Measurements from ENCODE around the gene MAP3K9. TPM values are rescaled to one million over a fixed set of nuclear protein-coding genes. Genes with fewer than 3 reads are reported as not detected.
A peak's percentile ranks its signal among the peaks of the same experiment; 100 is the strongest.

Gene MAP3K9
- total RNA-seq, 2 experiments from 2014 or later: 5.6 to 6.9 TPM

- Mint-ChIP-seq H3K36me3 (ENCODE audit: low read depth) (peaks cover 9% of the 10 kb centered on the region), H3K4me3 (no peak overlapping the region), H3K27ac (no peak overlapping the region), H3K27me3 (ENCODE audit: low read depth) (no peaks in the 10 kb centered on the region), H3K4me1 (ENCODE audit: low read depth) (no peaks in the 10 kb centered on the region), H3K9me3 (no peaks in the 10 kb centered on the region)
- intact Hi-C loops (cut with micrococcal nuclease): no loop called here
- no peak for DNase-seq
- CTCF ChIA-PET: interaction anchor here (1.6 kb wide), 1 partner anchor 18 kb away, joined by 5 read pairs; no protein-coding TSS in a partner anchor
Measured at GRCh38 chr14:70731447-70732239, 77.7 kb downstream of the MAP3K9 start.

GRCh38 chr14:70730393-70730792, 78.9 kb downstream of the MAP3K9 start:
- Mint-ChIP-seq H3K4me1 (ENCODE audit: low read depth) (no peaks in the 10 kb centered on the region), H3K27ac (no peak overlapping the region), H3K27me3 (ENCODE audit: low read depth) (no peaks in the 10 kb centered on the region), H3K4me3 (no peak overlapping the region), H3K36me3 (ENCODE audit: low read depth) (peaks cover 9% of the 10 kb centered on the region), H3K9me3 (no peaks in the 10 kb centered on the region)
- CTCF ChIA-PET: interaction anchor here (1.6 kb wide), 1 partner anchor 16 kb away, joined by 5 read pairs; no protein-coding TSS in a partner anchor
- no peak for DNase-seq
- intact Hi-C loops (cut with micrococcal nuclease): no loop called here

- intact Hi-C loops (cut with micrococcal nuclease): no loop called here
- Mint-ChIP-seq H3K36me3 (ENCODE audit: low read depth) (peaks cover 2% of the 10 kb centered on the region), H3K9me3 (no peaks in the 10 kb centered on the region), H3K4me1 (ENCODE audit: low read depth) (no peaks in the 10 kb centered on the region), H3K27ac (no peak overlapping the region), H3K27me3 (ENCODE audit: low read depth) (no peaks in the 10 kb centered on the region), H3K4me3 (no peak overlapping the region)
- no peak for DNase-seq
- CTCF ChIA-PET: no interaction called here
Measured at GRCh38 chr14:70726651-70727375, 82.5 kb downstream of the MAP3K9 start.

DNA sequence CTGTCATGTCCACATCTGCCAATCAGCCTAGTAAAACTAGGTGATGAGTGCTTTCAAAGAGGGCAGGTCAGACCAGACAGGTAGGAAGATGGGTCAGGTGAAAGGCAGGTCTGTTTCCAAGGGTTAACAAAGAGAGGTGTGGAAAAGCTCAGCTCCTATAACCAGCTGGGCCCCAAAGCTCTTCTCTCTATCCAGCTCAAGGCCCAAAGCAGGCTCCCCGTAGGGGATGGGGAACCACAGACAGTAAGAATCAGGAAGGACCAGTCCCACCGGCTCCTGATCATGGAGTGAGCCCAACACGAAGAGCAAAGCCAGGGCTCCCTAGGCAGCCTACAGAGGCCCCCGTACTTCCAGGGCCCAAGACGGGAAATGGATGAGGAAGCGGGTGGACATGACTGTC, 84.4 kb downstream of the MAP3K9 start:
- no peak overlapping the region for H3K27ac Mint-ChIP-seq
- intact Hi-C loops (cut with micrococcal nuclease): no loop called here
- H3K4me1 Mint-ChIP-seq (ENCODE audit: low read depth): no peaks in the 10 kb centered on the region
- CTCF ChIA-PET: no interaction called here
- H3K27me3 Mint-ChIP-seq (ENCODE audit: low read depth): no peaks in the 10 kb centered on the region
- no peaks in the 10 kb centered on the region for H3K9me3 Mint-ChIP-seq
- no peak overlapping the region for H3K4me3 Mint-ChIP-seq
- H3K36me3 Mint-ChIP-seq (ENCODE audit: low read depth): no peaks in the 10 kb centered on the region
- no peak for DNase-seq

DNA sequence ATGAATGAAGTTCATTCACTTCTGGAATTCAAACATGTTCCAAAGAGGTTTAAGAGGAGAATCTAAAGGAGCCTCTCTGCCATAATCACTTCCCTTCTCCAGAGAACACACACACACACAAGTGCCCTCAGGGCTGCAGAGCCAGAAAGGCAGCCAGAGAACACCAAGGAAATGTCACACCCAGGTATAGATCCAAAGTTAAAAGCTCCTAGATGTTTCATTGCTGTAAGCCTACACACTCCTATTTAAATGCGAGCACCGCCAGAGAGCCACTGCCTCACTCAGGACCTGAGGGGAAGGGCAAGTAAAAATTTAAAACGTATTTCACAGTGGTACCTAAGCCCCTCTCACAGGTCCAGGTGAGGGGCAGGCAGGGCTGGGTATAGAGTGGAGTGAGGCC, 85.2 kb downstream of the MAP3K9 start:
- Mint-ChIP-seq H3K9me3 (no peaks in the 10 kb centered on the region), H3K36me3 (ENCODE audit: low read depth) (no peaks in the 10 kb centered on the region), H3K4me3 (no peak overlapping the region), H3K27ac (no peak overlapping the region), H3K27me3 (ENCODE audit: low read depth) (no peaks in the 10 kb centered on the region), H3K4me1 (ENCODE audit: low read depth) (no peaks in the 10 kb centered on the region)
- DNase-seq: no peak
- intact Hi-C loops (cut with micrococcal nuclease): no loop called here
- CTCF ChIA-PET: no interaction called here

- DNase-seq: no peak
- H3K9me3 Mint-ChIP-seq: no peaks in the 10 kb centered on the region
- H3K4me1 Mint-ChIP-seq (ENCODE audit: low read depth): no peaks in the 10 kb centered on the region
- CTCF ChIA-PET: interaction anchor here (0.7 to 1.0 kb wide), 2 partner anchors 10 to 69 kb away, joined by 3 to 5 read pairs; no protein-coding TSS in a partner anchor
- intact Hi-C loops (cut with micrococcal nuclease): no loop called here
- H3K4me3 Mint-ChIP-seq: no peak overlapping the region
- no peaks in the 10 kb centered on the region for H3K36me3 Mint-ChIP-seq (ENCODE audit: low read depth)
- no peak overlapping the region for H3K27ac Mint-ChIP-seq
- H3K27me3 Mint-ChIP-seq (ENCODE audit: low read depth): no peaks in the 10 kb centered on the region
Measured at GRCh38 chr14:70723276-70723675, 86.0 kb downstream of the MAP3K9 start.

GRCh38 chr14:70722418-70722817, 86.9 kb downstream of the MAP3K9 start:
- no peak for DNase-seq
- CTCF ChIA-PET: interaction anchor here (0.9 to 1.0 kb wide), 2 partner anchors 10 to 14 kb away, joined by 3 to 5 read pairs; no protein-coding TSS in a partner anchor
- no peaks in the 10 kb centered on the region for H3K4me1 Mint-ChIP-seq (ENCODE audit: low read depth)
- no peak overlapping the region for H3K27ac Mint-ChIP-seq
- H3K4me3 Mint-ChIP-seq: no peak overlapping the region
- H3K9me3 Mint-ChIP-seq: no peaks in the 10 kb centered on the region
- H3K36me3 Mint-ChIP-seq (ENCODE audit: low read depth): no peaks in the 10 kb centered on the region
- intact Hi-C loops (cut with micrococcal nuclease): no loop called here
- H3K27me3 Mint-ChIP-seq (ENCODE audit: low read depth): no peaks in the 10 kb centered on the region

GRCh38 chr14:70721542-70721941, 87.8 kb downstream of the MAP3K9 start:
- no peak for DNase-seq
- H3K4me3 Mint-ChIP-seq: no peak overlapping the region
- no peaks in the 10 kb centered on the region for H3K27me3 Mint-ChIP-seq (ENCODE audit: low read depth)
- H3K36me3 Mint-ChIP-seq (ENCODE audit: low read depth): no peaks in the 10 kb centered on the region
- H3K27ac Mint-ChIP-seq: no peak overlapping the region
- no peaks in the 10 kb centered on the region for H3K9me3 Mint-ChIP-seq
- intact Hi-C loops (cut with micrococcal nuclease): no loop called here
- no peaks in the 10 kb centered on the region for H3K4me1 Mint-ChIP-seq (ENCODE audit: low read depth)
- CTCF ChIA-PET: interaction anchor here (0.9 kb wide), 1 partner anchor 13 kb away, joined by 3 read pairs; no protein-coding TSS in a partner anchor

- CTCF ChIA-PET: no interaction called here
Measured at GRCh38 chr14:70718383-70719118, 90.8 kb downstream of the MAP3K9 start.

DNA sequence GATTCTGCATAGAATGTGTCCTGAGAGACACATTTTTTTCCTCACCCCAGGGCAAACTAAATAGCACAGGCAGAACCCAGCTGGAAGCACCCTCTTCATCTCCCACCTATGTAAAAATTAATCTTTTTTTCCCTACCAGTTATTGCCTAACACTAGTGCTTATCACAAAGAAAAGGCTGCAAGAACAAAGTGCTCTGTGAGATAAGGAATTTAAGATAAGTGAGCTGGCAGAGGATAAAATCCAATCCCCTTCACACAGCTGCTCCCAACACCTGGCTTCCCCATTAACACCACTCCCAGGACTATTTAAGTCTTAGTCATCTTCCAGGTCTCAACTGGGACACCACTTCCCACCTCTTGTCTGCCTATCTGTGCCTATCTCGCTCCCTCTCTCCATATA, 92.4 kb downstream of the MAP3K9 start:
- Mint-ChIP-seq H3K9me3 (no peaks in the 10 kb centered on the region), H3K27ac (no peak overlapping the region), H3K36me3 (ENCODE audit: low read depth) (no peaks in the 10 kb centered on the region), H3K4me3 (no peak overlapping the region), H3K4me1 (ENCODE audit: low read depth) (peaks cover 2% of the 10 kb centered on the region), H3K27me3 (ENCODE audit: low read depth) (no peaks in the 10 kb centered on the region)
- no peak for DNase-seq
- intact Hi-C loops (cut with micrococcal nuclease): loop anchor here (10.0 kb wide), 1 partner anchor 258 kb away; no protein-coding TSS in a partner anchor
- CTCF ChIA-PET: interaction anchor here (0.7 to 1.0 kb wide), 2 partner anchors 95 to 135 kb away, joined by 3 read pairs; no protein-coding TSS in a partner anchor

More at GRCh38 chr14:70718383-70719118, 90.8 kb downstream of the MAP3K9 start:
- no peak for DNase-seq
- Mint-ChIP-seq H3K4me3 (no peak overlapping the region), H3K27me3 (ENCODE audit: low read depth) (no peaks in the 10 kb centered on the region), H3K36me3 (ENCODE audit: low read depth) (no peaks in the 10 kb centered on the region), H3K4me1 (ENCODE audit: low read depth) (peaks cover 2% of the 10 kb centered on the region), H3K27ac (no peak overlapping the region), H3K9me3 (no peaks in the 10 kb centered on the region)
- intact Hi-C loops (cut with micrococcal nuclease): loop anchor here (10.0 kb wide), 1 partner anchor 256 kb away; no protein-coding TSS in a partner anchor

DNA sequence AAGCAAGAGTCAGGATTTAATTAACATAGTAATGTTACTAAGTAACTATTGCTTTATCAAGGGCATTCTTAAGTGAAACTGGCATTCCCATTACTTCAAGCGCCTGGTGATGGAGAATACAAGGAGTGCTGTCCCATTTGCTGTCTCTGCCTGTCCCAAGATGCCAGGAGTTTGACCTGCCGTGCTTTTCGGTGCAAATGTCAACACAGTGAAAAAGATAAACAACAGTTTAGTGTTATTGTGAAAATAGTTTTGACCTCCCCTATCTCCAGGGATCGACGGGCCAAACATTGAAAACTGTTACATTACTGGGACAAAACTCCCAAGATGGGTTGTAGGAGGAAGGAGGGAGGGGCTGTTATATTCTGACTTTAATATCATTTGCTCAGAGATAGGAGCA, 92.8 kb downstream of the MAP3K9 start:
- Mint-ChIP-seq H3K4me1 (ENCODE audit: low read depth) (peaks cover 2% of the 10 kb centered on the region), H3K36me3 (ENCODE audit: low read depth) (no peaks in the 10 kb centered on the region), H3K27me3 (ENCODE audit: low read depth) (no peaks in the 10 kb centered on the region), H3K27ac (no peak overlapping the region), H3K9me3 (no peaks in the 10 kb centered on the region), H3K4me3 (no peak overlapping the region)
- no peak for DNase-seq
- intact Hi-C loops (cut with micrococcal nuclease): loop anchor here (10.0 kb wide), 1 partner anchor 258 kb away; no protein-coding TSS in a partner anchor
- CTCF ChIA-PET: interaction anchor here (0.6 kb wide), 1 partner anchor 41 kb away, joined by 3 read pairs; no protein-coding TSS in a partner anchor

GRCh38 chr14:70714055-70714550, 95.2 kb downstream of the MAP3K9 start:
- DNase-seq: peak; percentile 71
- CTCF ChIA-PET: interaction anchor here (0.6 to 6.3 kb wide), 27 partner anchors 9 to 981 kb away, joined by 3 to 51 read pairs (median 4); no protein-coding TSS in a partner anchor
- intact Hi-C loops (cut with micrococcal nuclease): loop anchor here (1.0 to 10.0 kb wide), 4 partner anchors 53 to 261 kb away; no protein-coding TSS in a partner anchor
- Mint-ChIP-seq H3K27ac (no peak overlapping the region), H3K9me3 (no peaks in the 10 kb centered on the region), H3K4me3 (no peak overlapping the region), H3K4me1 (ENCODE audit: low read depth) (peaks cover 2% of the 10 kb centered on the region), H3K27me3 (ENCODE audit: low read depth) (no peaks in the 10 kb centered on the region), H3K36me3 (ENCODE audit: low read depth) (no peaks in the 10 kb centered on the region)

Measured in activated naive CD4-positive, alpha-beta T cell treated with anti-CD3 and anti-CD28 coated beads for 36 hours (primary cell).